HEK293 (cell line): ENCODE results near the gene JAML.

Experiments used
- KLF1 ChIP-seq: fragments of 450-650 bp; formaldehyde crosslinking; IDR thresholded peaks from 2 replicates; pipeline ENCODE4 v1.5.1; 2016; ENCODE audit warnings: missing biosample characterization, missing genetic modification characterization
- ZNF623 ChIP-seq: fragments of 450-650 bp; formaldehyde crosslinking; IDR thresholded peaks from 2 replicates; pipeline ENCODE4 v1.5.1; 2016; ENCODE audit warnings: missing biosample characterization, missing genetic modification characterization
- ZNF701 ChIP-seq: fragments of 450-650 bp; formaldehyde crosslinking; IDR thresholded peaks from 2 replicates; pipeline ENCODE4 v1.5.1; 2016; ENCODE audit warnings: missing biosample characterization, missing genetic modification characterization
- TF ChIP-seq, protein P1 (sequence below): sonication (generic); formaldehyde crosslinking; IDR thresholded peaks from 2 replicates; pipeline ENCODE4 v1.8.1; 2022; ENCODE audit warnings: mild to moderate bottlenecking, moderate library complexity, missing genetic modification reagents

- TF ChIP-seq ZNF701 (tag by site-specific recombination) (no peak), KLF1 (tag by site-specific recombination) (no peak), ZNF623 (tag by site-specific recombination) (no peak)
- TF ChIP-seq, protein P1, sequence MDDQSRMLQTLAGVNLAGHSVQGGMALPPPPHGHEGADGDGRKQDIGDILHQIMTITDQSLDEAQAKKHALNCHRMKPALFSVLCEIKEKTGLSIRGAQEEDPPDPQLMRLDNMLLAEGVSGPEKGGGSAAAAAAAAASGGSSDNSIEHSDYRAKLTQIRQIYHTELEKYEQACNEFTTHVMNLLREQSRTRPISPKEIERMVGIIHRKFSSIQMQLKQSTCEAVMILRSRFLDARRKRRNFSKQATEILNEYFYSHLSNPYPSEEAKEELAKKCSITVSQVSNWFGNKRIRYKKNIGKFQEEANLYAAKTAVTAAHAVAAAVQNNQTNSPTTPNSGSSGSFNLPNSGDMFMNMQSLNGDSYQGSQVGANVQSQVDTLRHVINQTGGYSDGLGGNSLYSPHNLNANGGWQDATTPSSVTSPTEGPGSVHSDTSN (CRISPR knock-in tag): no peak
These were observed 33.6 kb upstream of the JAML start for GRCh38 chr11:118258410-118258809.
